ENCODE data around the gene CLMN.

DNA sequence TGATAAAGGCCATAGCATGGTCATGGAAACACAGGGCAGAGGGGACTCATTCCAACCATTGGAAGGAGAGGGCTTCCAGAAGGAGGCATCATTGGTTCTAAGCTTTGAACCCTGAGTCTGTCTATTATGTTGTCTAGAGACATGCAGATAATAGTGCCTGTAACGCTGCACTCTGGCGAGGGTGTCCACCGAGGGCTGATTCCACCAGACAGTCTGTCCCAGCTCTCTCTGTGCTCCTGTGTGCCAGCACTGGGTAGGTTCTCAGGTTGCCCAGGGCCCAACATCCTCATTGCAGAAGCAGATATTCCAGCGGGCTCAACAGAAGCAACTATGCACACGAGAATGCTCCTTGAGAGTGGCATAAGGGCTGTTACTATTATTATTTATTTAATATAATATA, 18.7 kb upstream of the CLMN start:
- TF ChIP-seq, protein P1, sequence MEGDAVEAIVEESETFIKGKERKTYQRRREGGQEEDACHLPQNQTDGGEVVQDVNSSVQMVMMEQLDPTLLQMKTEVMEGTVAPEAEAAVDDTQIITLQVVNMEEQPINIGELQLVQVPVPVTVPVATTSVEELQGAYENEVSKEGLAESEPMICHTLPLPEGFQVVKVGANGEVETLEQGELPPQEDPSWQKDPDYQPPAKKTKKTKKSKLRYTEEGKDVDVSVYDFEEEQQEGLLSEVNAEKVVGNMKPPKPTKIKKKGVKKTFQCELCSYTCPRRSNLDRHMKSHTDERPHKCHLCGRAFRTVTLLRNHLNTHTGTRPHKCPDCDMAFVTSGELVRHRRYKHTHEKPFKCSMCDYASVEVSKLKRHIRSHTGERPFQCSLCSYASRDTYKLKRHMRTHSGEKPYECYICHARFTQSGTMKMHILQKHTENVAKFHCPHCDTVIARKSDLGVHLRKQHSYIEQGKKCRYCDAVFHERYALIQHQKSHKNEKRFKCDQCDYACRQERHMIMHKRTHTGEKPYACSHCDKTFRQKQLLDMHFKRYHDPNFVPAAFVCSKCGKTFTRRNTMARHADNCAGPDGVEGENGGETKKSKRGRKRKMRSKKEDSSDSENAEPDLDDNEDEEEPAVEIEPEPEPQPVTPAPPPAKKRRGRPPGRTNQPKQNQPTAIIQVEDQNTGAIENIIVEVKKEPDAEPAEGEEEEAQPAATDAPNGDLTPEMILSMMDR (IDR thresholded peaks at IDR 0.05; ENCODE audit: extremely low read depth in 1 of 2, insufficient read depth in 1 of 2, low read depth in 1 of 2, low read length in 2 of 2): no peak
- TF ChIP-seq POLR2A (IDR thresholded peaks at IDR 0.05; ENCODE audit: low read depth, low read length): no peak
- TF ChIP-seq EZH2 (IDR thresholded peaks at IDR 0.05; ENCODE audit: borderline replicate concordance, low read depth, low read length, severe bottlenecking): no peak
- TF ChIP-seq POLR2AphosphoS5 (IDR thresholded peaks at IDR 0.05; ENCODE audit: insufficient read depth, low read depth, low read length): no peak
- TF ChIP-seq, protein P2, sequence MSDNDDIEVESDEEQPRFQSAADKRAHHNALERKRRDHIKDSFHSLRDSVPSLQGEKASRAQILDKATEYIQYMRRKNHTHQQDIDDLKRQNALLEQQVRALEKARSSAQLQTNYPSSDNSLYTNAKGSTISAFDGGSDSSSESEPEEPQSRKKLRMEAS (IDR thresholded peaks at IDR 0.05; ENCODE audit: insufficient read depth, insufficient read length): no peak
- TF ChIP-seq MYC (IDR thresholded peaks at IDR 0.05; ENCODE audit: low read depth, low read length): no peak
- no peak for TF ChIP-seq FOS (IDR thresholded peaks at IDR 0.05; ENCODE audit: borderline replicate concordance, insufficient read depth, low read length)
- TF ChIP-seq JUN (IDR thresholded peaks at IDR 0.05; ENCODE audit: borderline replicate concordance, insufficient read depth, insufficient read length, low read depth): no peak
